Neural cell (in vitro differentiated cells): ENCODE data around the gene OPA1.

Experiments
- EP300 ChIP-seq: fragments of 450-650 bp; conservative IDR thresholded peaks from 2 replicates; pipeline ENCODE4 v1.6.1; 2014; ENCODE audit warnings: antibody characterized with exemption, mild to moderate bottlenecking, moderate library complexity; ENCODE audit not compliant: poor library complexity, severe bottlenecking
- EZH2 ChIP-seq: fragments of 200-600, 300-800 bp; shearing (Covaris generic), sonication (generic); IDR thresholded peaks from 2 replicates; pipeline ENCODE4 v1.6.1; 2014; ENCODE audit warnings: antibody characterized with exemption, low read length, borderline replicate concordance, mild to moderate bottlenecking; ENCODE audit not compliant: insufficient read depth, poor library complexity, severe bottlenecking
- MXI1 ChIP-seq: fragments of 450-650 bp; conservative IDR thresholded peaks from 2 replicates; pipeline ENCODE4 v1.6.1; 2014; ENCODE audit warnings: antibody characterized with exemption, mild to moderate bottlenecking; ENCODE audit not compliant: poor library complexity, severe bottlenecking
- POLR2AphosphoS5 ChIP-seq: IDR thresholded peaks from 2 replicates; pipeline ENCODE4 v1.6.1; 2012
- RAD21 ChIP-seq: fragments of 450-650 bp; conservative IDR thresholded peaks from 2 replicates; pipeline ENCODE4 v1.6.1; 2014; ENCODE audit warnings: antibody characterized with exemption, mild to moderate bottlenecking, moderate library complexity
- SMC3 ChIP-seq: fragments of 450-650 bp; conservative IDR thresholded peaks from 2 replicates; pipeline ENCODE4 v1.6.1; 2014; ENCODE audit warnings: antibody characterized with exemption, mild to moderate bottlenecking, moderate library complexity; ENCODE audit not compliant: poor library complexity
- TAF1 ChIP-seq: IDR thresholded peaks from 2 replicates; pipeline ENCODE4 v1.6.1; 2012; ENCODE audit warnings: low read depth
- TF ChIP-seq, protein P1 (sequence below): fragments of 450-650 bp; IDR thresholded peaks from 2 replicates; pipeline ENCODE4 v1.5.1; 2014; ENCODE audit warnings: antibody characterized with exemption, mild to moderate bottlenecking, moderate library complexity; ENCODE audit not compliant: poor library complexity, severe bottlenecking
- TF ChIP-seq, protein P2 (sequence below): IDR thresholded peaks from 2 replicates; pipeline ENCODE4 v1.6.1; 2012; ENCODE audit warnings: borderline replicate concordance

DNA sequence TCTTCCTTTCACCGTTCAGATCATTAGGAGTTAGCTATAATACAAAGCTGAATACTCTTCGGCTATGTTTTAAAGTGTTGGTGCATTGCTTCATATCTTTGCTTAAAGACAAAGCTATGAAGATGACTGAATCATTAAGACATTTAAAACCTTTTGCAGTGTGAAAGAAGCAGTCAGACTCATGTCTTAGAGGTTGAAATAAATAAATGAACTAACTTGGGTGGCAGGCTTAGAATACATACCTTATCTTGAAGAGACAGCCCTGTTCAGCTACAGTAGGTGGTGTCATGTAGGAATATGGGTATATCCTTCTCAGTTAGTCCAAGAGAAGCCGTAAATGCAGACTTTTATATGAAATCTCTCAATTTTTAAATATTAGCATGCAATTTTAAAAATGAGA is 63.4 kb downstream of the OPA1 start:
- TF ChIP-seq, protein P1, sequence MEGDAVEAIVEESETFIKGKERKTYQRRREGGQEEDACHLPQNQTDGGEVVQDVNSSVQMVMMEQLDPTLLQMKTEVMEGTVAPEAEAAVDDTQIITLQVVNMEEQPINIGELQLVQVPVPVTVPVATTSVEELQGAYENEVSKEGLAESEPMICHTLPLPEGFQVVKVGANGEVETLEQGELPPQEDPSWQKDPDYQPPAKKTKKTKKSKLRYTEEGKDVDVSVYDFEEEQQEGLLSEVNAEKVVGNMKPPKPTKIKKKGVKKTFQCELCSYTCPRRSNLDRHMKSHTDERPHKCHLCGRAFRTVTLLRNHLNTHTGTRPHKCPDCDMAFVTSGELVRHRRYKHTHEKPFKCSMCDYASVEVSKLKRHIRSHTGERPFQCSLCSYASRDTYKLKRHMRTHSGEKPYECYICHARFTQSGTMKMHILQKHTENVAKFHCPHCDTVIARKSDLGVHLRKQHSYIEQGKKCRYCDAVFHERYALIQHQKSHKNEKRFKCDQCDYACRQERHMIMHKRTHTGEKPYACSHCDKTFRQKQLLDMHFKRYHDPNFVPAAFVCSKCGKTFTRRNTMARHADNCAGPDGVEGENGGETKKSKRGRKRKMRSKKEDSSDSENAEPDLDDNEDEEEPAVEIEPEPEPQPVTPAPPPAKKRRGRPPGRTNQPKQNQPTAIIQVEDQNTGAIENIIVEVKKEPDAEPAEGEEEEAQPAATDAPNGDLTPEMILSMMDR: no peak
- no peak for TF ChIP-seq RAD21
- TF ChIP-seq POLR2AphosphoS5: no peak
- TF ChIP-seq EZH2: no peak
- TF ChIP-seq, protein P2, sequence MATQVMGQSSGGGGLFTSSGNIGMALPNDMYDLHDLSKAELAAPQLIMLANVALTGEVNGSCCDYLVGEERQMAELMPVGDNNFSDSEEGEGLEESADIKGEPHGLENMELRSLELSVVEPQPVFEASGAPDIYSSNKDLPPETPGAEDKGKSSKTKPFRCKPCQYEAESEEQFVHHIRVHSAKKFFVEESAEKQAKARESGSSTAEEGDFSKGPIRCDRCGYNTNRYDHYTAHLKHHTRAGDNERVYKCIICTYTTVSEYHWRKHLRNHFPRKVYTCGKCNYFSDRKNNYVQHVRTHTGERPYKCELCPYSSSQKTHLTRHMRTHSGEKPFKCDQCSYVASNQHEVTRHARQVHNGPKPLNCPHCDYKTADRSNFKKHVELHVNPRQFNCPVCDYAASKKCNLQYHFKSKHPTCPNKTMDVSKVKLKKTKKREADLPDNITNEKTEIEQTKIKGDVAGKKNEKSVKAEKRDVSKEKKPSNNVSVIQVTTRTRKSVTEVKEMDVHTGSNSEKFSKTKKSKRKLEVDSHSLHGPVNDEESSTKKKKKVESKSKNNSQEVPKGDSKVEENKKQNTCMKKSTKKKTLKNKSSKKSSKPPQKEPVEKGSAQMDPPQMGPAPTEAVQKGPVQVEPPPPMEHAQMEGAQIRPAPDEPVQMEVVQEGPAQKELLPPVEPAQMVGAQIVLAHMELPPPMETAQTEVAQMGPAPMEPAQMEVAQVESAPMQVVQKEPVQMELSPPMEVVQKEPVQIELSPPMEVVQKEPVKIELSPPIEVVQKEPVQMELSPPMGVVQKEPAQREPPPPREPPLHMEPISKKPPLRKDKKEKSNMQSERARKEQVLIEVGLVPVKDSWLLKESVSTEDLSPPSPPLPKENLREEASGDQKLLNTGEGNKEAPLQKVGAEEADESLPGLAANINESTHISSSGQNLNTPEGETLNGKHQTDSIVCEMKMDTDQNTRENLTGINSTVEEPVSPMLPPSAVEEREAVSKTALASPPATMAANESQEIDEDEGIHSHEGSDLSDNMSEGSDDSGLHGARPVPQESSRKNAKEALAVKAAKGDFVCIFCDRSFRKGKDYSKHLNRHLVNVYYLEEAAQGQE: no peak
- TF ChIP-seq EP300: no peak
- no peak for TF ChIP-seq TAF1
- no peak for TF ChIP-seq MXI1
- no peak for TF ChIP-seq SMC3
